Effector CD4-positive, alpha-beta T cell (primary cell): ENCODE results near the gene AMZ2.
"Not testable (repeated sequence)": the region's sequence is repeated elsewhere in the genome, so short reads cannot be mapped to it uniquely, and the experiment has no call there.

ENCODE experiments used
- DNase-seq: peaks from one replicate; pipeline ENCODE4 v3.0.0-alpha.2; 2020

Gene AMZ2

GRCh38 chr17:68220786-68221185, 27.1 kb upstream of the AMZ2 start:
- DNase-seq = not testable (repeated sequence)

- DNase-seq = no peak
Observed at GRCh38 chr17:68221786-68222185, 26.1 kb upstream of the AMZ2 start.

- no peak for DNase-seq
Observed at GRCh38 chr17:68222606-68223005, 25.2 kb upstream of the AMZ2 start.

- DNase-seq = not testable (repeated sequence)
Observed at GRCh38 chr17:68225055-68225454, 22.8 kb upstream of the AMZ2 start.

GRCh38 chr17:68228039-68228680, 19.7 kb upstream of the AMZ2 start:
- DNase-seq = not testable (repeated sequence)

GRCh38 chr17:68228817-68229570, 18.8 kb upstream of the AMZ2 start:
- DNase-seq = no peak

- no peak for DNase-seq
Observed at GRCh38 chr17:68229619-68230018, 18.2 kb upstream of the AMZ2 start.

GRCh38 chr17:68231131-68231530, 16.7 kb upstream of the AMZ2 start:
- DNase-seq = not testable (repeated sequence)

GRCh38 chr17:68231541-68231940, 16.3 kb upstream of the AMZ2 start:
- DNase-seq = no peak

GRCh38 chr17:68232741-68233140, 15.1 kb upstream of the AMZ2 start:
- DNase-seq = not testable (repeated sequence)

- peak; percentile 45 for DNase-seq
Observed at GRCh38 chr17:68234726-68235335, 13.0 kb upstream of the AMZ2 start.

- DNase-seq = not testable (repeated sequence)
Observed at GRCh38 chr17:68235336-68235791, 12.5 kb upstream of the AMZ2 start.

- peak; percentile 53 for DNase-seq
Observed at GRCh38 chr17:68237369-68238163, 10.3 kb upstream of the AMZ2 start.

GRCh38 chr17:68238164-68238870, 9.5 kb upstream of the AMZ2 start:
- peak; percentile 34 for DNase-seq

- DNase-seq = no peak
Observed at GRCh38 chr17:68238871-68239253, 9.0 kb upstream of the AMZ2 start.

- DNase-seq = no peak
Observed at GRCh38 chr17:68239632-68240366, 8.0 kb upstream of the AMZ2 start.

GRCh38 chr17:68246271-68247028, 1.4 kb upstream of the AMZ2 start:
- no peak for DNase-seq

- DNase-seq = no peak
Observed at GRCh38 chr17:68248199-68248825, 469 bp downstream of the AMZ2 start.

GRCh38 chr17:68248891-68249290, 1.0 kb downstream of the AMZ2 start:
- DNase-seq = no peak

GRCh38 chr17:68249354-68249765, 1.5 kb downstream of the AMZ2 start:
- no peak for DNase-seq
